ENCODE data around the gene BBS1.

DNA sequence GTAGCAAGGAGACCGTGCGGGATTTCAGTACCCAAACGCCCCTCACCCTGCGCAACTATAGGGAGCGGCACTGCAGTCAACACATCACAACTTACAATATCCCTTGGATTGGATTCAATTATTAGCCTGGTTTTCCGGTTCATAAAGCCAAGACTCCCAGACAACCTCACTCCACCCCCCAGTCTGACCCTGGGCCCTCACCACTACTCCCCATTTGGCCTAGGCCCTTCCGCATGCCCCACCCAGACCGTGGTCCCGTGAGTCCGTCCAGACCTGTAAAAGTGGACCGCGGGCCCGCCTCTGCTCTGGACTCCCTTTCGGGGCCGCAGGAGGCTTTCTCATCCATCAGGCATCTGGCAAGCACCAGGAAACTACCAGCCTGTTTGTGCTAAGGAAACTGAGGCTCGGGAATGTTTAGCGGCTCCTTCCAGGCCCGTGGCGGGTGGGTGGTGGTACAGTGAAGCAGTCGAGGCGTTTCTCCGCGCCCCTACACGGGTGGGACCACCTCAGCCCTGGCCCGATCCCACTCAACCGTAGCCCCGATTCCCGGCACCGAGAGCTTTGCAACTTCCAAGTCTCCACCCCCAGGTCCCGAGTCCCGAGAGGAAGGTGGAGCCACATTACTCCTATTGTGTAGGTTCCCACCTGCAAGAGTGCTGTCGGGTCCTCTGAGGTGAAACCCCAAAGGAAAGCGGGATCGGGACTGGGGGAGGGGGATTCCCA, 30.9 kb upstream of the BBS1 start:
- TF ChIP-seq, protein P1, sequence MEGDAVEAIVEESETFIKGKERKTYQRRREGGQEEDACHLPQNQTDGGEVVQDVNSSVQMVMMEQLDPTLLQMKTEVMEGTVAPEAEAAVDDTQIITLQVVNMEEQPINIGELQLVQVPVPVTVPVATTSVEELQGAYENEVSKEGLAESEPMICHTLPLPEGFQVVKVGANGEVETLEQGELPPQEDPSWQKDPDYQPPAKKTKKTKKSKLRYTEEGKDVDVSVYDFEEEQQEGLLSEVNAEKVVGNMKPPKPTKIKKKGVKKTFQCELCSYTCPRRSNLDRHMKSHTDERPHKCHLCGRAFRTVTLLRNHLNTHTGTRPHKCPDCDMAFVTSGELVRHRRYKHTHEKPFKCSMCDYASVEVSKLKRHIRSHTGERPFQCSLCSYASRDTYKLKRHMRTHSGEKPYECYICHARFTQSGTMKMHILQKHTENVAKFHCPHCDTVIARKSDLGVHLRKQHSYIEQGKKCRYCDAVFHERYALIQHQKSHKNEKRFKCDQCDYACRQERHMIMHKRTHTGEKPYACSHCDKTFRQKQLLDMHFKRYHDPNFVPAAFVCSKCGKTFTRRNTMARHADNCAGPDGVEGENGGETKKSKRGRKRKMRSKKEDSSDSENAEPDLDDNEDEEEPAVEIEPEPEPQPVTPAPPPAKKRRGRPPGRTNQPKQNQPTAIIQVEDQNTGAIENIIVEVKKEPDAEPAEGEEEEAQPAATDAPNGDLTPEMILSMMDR (IDR thresholded peaks at IDR 0.05; ENCODE audit: extremely low read depth in 1 of 2, insufficient read depth in 1 of 2, low read depth in 1 of 2, low read length in 2 of 2) = no peak
- TF ChIP-seq JUN (IDR thresholded peaks at IDR 0.05; ENCODE audit: borderline replicate concordance, insufficient read depth, insufficient read length, low read depth) = no peak
- no peak for TF ChIP-seq EZH2 (IDR thresholded peaks at IDR 0.05; ENCODE audit: borderline replicate concordance, low read depth, low read length, severe bottlenecking)
- no peak for TF ChIP-seq POLR2A (IDR thresholded peaks at IDR 0.05; ENCODE audit: low read depth, low read length)
- TF ChIP-seq FOS (IDR thresholded peaks at IDR 0.05; ENCODE audit: borderline replicate concordance, insufficient read depth, low read length) = no peak

All from endothelial cell of umbilical vein (primary cell).